H1 (cell line): Measurements from ENCODE around the gene NAGA. TPM values are rescaled to one million over a fixed set of nuclear protein-coding genes. Genes with fewer than 3 reads are reported as not detected.

Experiments
- ATF3 ChIP-seq: IDR thresholded peaks from 2 replicates; pipeline ENCODE4 v1.6.1; 2011; ENCODE audit warnings: low read depth, mild to moderate bottlenecking, low read length; ENCODE audit not compliant: insufficient read depth
- BRCA1 ChIP-seq: IDR thresholded peaks from 2 replicates; pipeline ENCODE4 v1.6.1; 2012; ENCODE audit warnings: low read depth, low read length, improper control_type of control experiment
- CHD2 ChIP-seq: IDR thresholded peaks from 2 replicates; pipeline ENCODE4 v1.6.1; 2012; ENCODE audit warnings: low read length, improper control_type of control experiment
- SIX5 ChIP-seq: IDR thresholded peaks from 2 replicates; pipeline ENCODE4 v1.6.1; 2011; ENCODE audit warnings: mild to moderate bottlenecking, low read depth, low read length
- TCF12 ChIP-seq: IDR thresholded peaks from 2 replicates; pipeline ENCODE4 v1.6.1; 2011; ENCODE audit warnings: low read depth, mild to moderate bottlenecking, low read length
- polyA plus RNA-seq, 7 experiments: library from polyadenylated mRNA; depleted of rRNA in 3 of 7; stranded (reverse) in 5 of 7; unstranded in 2 of 7; fragments of >200 nt in 5 of 7; fragments of 200-250 nt in 2 of 7; gene quantifications; 1 replicate in 5 of 7; 2 replicates in 1 of 7; 4 replicates in 1 of 7; pipeline versions ENCODE4 v1.2.1 to v1.2.3, GENCODE V29; 2011 to 2013; ENCODE audit warnings: missing spikeins in 2 of 7, mixed read lengths in 2 of 7
- total RNA-seq: library from RNA; stranded (reverse); fragmentation: NEBNext Ultra II Directional; extraction: Animal tissue kit (Norgen Biotek cat#: 25700); gene quantifications from 2 replicates; pipeline ENCODE4 v1.2.1, GENCODE V29; 2021
- TF ChIP-seq, protein P1 (sequence below): IDR thresholded peaks from 2 replicates; pipeline ENCODE4 v1.6.1; 2012; ENCODE audit warnings: inconsistent platforms

The NAGA gene
- total and polyA plus RNA-seq, 2 of the 8 experiments (the other 6 are each of a cell fraction or from before 2014, with no cell fraction given): 14.8 to 30.7 TPM

DNA sequence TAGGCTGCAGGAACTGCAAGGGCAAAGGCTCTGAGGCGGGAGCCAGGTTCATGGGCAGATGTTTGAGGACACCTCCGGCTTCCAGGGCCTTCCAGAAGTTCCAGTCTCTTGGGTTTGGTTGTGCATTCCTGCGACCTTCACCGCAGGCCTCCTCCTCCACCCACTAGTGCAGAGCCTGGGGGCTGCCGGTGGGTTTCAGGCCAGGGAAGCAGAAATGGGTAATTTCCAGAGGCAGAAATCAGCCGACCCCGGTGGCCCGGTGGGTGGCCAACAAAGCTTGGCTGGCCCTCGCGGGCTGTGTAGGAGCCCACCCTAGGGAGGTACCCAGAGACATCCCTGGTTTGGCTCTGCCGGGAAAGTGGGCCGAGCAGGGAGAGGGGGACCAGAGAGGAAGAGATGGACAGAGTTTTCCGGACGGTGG lies 3.0 kb upstream of the NAGA start (continued):
- no peak for TF ChIP-seq TCF12
- no peak for TF ChIP-seq BRCA1
- TF ChIP-seq CHD2: no peak
- TF ChIP-seq SIX5: no peak
- TF ChIP-seq ATF3: no peak
- TF ChIP-seq, protein P1, sequence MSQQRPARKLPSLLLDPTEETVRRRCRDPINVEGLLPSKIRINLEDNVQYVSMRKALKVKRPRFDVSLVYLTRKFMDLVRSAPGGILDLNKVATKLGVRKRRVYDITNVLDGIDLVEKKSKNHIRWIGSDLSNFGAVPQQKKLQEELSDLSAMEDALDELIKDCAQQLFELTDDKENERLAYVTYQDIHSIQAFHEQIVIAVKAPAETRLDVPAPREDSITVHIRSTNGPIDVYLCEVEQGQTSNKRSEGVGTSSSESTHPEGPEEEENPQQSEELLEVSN: no peak
- TF ChIP-seq, all 59 proteins: peak for 0
